Gastrocnemius medialis (tissue), 4 donors: ENCODE measurements around the gene PRRG3. TPM values are rescaled to one million over a fixed set of nuclear protein-coding genes. Genes with fewer than 3 reads are reported as not detected.

Experiments used
- ATAC-seq, 2 donors: fragments of 150-250 bp; one replicate each; pipeline ENCODE4 v1.9.1; 2016
- DNase-seq, 2 donors: peaks; one replicate each; pipeline ENCODE4 v3.0.0-alpha.2; 2019
- H3K27ac ChIP-seq, 4 donors: fragments of 200-600 bp; sonication (generic); 1 replicate in 1 of 4; 2 replicates in 3 of 4; pipeline ENCODE4 v1.5.1; 2016 to 2018; ENCODE audit warnings: mild to moderate bottlenecking in 2 of 4, moderate library complexity in 1 of 4
- H3K27me3 ChIP-seq, 3 donors: fragments of 200-600 bp; sonication (generic) in 2 of 3; 1 replicate in 1 of 3; 2 replicates in 2 of 3; pipeline versions ENCODE4 v1.5.1 to v1.6.0; 2016 to 2019; ENCODE audit warnings: mild to moderate bottlenecking in 1 of 3, moderate library complexity in 1 of 3
- H3K36me3 ChIP-seq, 2 donors: fragments of 200-600 bp; sonication (generic) in 1 of 2; one replicate each; pipeline ENCODE4 v1.5.1; 2017 to 2018
- H3K4me1 ChIP-seq, 2 donors: fragments of 200-600 bp; sonication (generic) in 1 of 2; one replicate each; pipeline ENCODE4 v1.5.1; 2016 to 2017; ENCODE audit warnings: mild to moderate bottlenecking in 2 of 2
- H3K4me3 ChIP-seq, 4 donors: fragments of 200-600 bp; sonication (generic) in 3 of 4; 1 replicate in 1 of 4; 2 replicates in 3 of 4; pipeline ENCODE4 v1.5.1; 2016 to 2019; ENCODE audit warnings: mild to moderate bottlenecking in 2 of 4
- H3K9me3 ChIP-seq, 3 donors: fragments of 200-600 bp; sonication (generic) in 2 of 3; 1 replicate in 1 of 3; 2 replicates in 2 of 3; pipeline ENCODE4 v1.5.1; 2016 to 2019
- CTCF ChIP-seq, 5 experiments: fragments of 450-650 bp in 3 of 5; fragments of 200-600 bp in 2 of 5; sonication (generic) in 2 of 5; IDR thresholded peaks in 4 of 5; conservative IDR thresholded peaks in 1 of 5; 1 replicate in 4 of 5; 2 replicates in 1 of 5; pipeline ENCODE4 v1.5.1; 2016 to 2019; ENCODE audit warnings: antibody characterized with exemption in 5 of 5, mild to moderate bottlenecking in 3 of 5, moderate library complexity in 3 of 5
- POLR2A ChIP-seq, 2 donors: fragments of 450-650 bp; IDR thresholded peaks; one replicate each; pipeline ENCODE4 v1.6.1; 2017; ENCODE audit warnings: antibody characterized with exemption in 2 of 2, mild to moderate bottlenecking in 2 of 2, moderate library complexity in 2 of 2
- in situ Hi-C, 4 donors: fragments of 200-750 bp; cut with MboI; loops; one replicate each; pipeline versions ENCODE4 v1.15.0 to v1.8.0; 2017; ENCODE audit warnings: low sequenced_read_pairs in 4 of 4
- intact Hi-C: fragments of 100-400 bp; cut with DNase I; formaldehyde crosslinking; loops from one replicate; pipeline ENCODE4 v1.15.1; 2023; ENCODE audit warnings: low total_unique reads
- total RNA-seq, 4 donors: library from RNA; depleted of rRNA; stranded (reverse); fragments of >200 nt; gene quantifications; one replicate each; pipeline versions ENCODE4 v1.1.0 to v1.2.3, GENCODE V29; 2016

PRRG3 gene
- total RNA-seq, 4 donors from 2014 or later = 0.04 to 0.39 TPM; not detected in 2

- intact Hi-C loops = no loop called here
- Histone ChIP-seq H3K4me1 (no peaks in the 10 kb centered on the region), H3K27me3 (no peaks in the 10 kb centered on the region), H3K27ac (no peak overlapping the region), H3K4me3 (no peak overlapping the region), H3K36me3 (no peaks in the 10 kb centered on the region), H3K9me3 (no peaks in the 10 kb centered on the region)
- ATAC-seq (no peak), DNase-seq (no peak)
- TF ChIP-seq CTCF (IDR thresholded peaks at IDR 0.05 in 4 of 5, conservative IDR thresholded peaks at IDR 0.05 in 1 of 5) = no peak
- TF ChIP-seq POLR2A (IDR thresholded peaks at IDR 0.05) = no peak
- in situ Hi-C loops = no loop called here
These were observed 30.0 kb downstream of the PRRG3 start for GRCh38 chrX:151725338-151725614.

GRCh38 chrX:151726751-151727150 lies 31.5 kb downstream of the PRRG3 start:
- no peak overlapping the region for H3K4me3 ChIP-seq
- no peaks in the 10 kb centered on the region for H3K27me3 ChIP-seq
- no peaks in the 10 kb centered on the region for H3K4me1 ChIP-seq
- no peaks in the 10 kb centered on the region for H3K36me3 ChIP-seq
- in situ Hi-C loops = no loop called here
- DNase-seq = no peak
- intact Hi-C loops = no loop called here
- no peak for TF ChIP-seq CTCF (IDR thresholded peaks at IDR 0.05 in 4 of 5, conservative IDR thresholded peaks at IDR 0.05 in 1 of 5)
- no peak for TF ChIP-seq POLR2A (IDR thresholded peaks at IDR 0.05)
- no peaks in the 10 kb centered on the region for H3K9me3 ChIP-seq
- no peak for ATAC-seq
- no peak overlapping the region for H3K27ac ChIP-seq

DNA sequence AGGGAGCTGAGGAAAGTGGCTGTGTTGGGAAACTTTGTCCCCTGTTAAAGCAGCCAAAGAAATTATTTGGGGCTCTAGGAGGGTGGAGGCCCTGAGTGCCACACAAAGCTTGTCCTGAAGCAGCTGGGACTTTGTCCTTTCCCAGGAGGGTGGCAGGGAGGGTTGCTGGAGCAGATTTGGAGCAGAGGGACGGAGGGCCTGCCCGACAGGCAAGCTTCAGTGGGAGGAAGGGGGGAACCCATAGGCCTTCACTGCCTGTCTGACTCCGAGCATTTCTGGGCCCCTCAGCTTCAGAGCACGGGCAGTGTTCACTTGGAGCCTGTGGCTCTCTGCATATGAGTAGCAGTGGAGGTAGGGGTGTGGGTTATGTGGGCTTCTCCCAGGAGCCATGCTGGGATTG lies 32.1 kb downstream of the PRRG3 start:
- H3K4me3 ChIP-seq = no peak overlapping the region
- no peak overlapping the region for H3K27ac ChIP-seq
- H3K9me3 ChIP-seq = no peaks in the 10 kb centered on the region
- TF ChIP-seq POLR2A (IDR thresholded peaks at IDR 0.05) = no peak
- no peak for TF ChIP-seq CTCF (IDR thresholded peaks at IDR 0.05 in 4 of 5, conservative IDR thresholded peaks at IDR 0.05 in 1 of 5)
- no peaks in the 10 kb centered on the region for H3K27me3 ChIP-seq
- H3K36me3 ChIP-seq = no peaks in the 10 kb centered on the region
- in situ Hi-C loops (no loop called here), intact Hi-C loops (no loop called here)
- ATAC-seq (no peak), DNase-seq (no peak)
- H3K4me1 ChIP-seq = no peaks in the 10 kb centered on the region

- in situ Hi-C loops = no loop called here
- Histone ChIP-seq H3K27ac (no peak overlapping the region), H3K4me3 (no peak overlapping the region), H3K27me3 (no peaks in the 10 kb centered on the region), H3K36me3 (no peaks in the 10 kb centered on the region), H3K9me3 (no peaks in the 10 kb centered on the region), H3K4me1 (no peaks in the 10 kb centered on the region)
- TF ChIP-seq POLR2A (IDR thresholded peaks at IDR 0.05) (no peak), CTCF (IDR thresholded peaks at IDR 0.05 in 4 of 5, conservative IDR thresholded peaks at IDR 0.05 in 1 of 5) (no peak)
- intact Hi-C loops = no loop called here
- ATAC-seq = no peak
- no peak for DNase-seq
These were observed 33.9 kb downstream of the PRRG3 start for GRCh38 chrX:151729056-151729725.

GRCh38 chrX:151734446-151734845 lies 39.2 kb downstream of the PRRG3 start, which contains the start of gene CNGA2:
Gene CNGA2, plus strand, starts transcription at chrX:151734746. Its CDS starts 3,738 bp downstream, at chrX:151738484.
- Histone ChIP-seq H3K9me3 (no peaks in the 10 kb centered on the region), H3K27ac (no peak within 1 kb of the TSS), H3K4me3 (no peak within 1 kb of the TSS), H3K27me3 (no peaks in the 10 kb centered on the region), H3K36me3 (no peaks in the 10 kb centered on the region), H3K4me1 (no peaks in the 10 kb centered on the region)
- intact Hi-C loops (no loop called here), in situ Hi-C loops (no loop called here)
- DNase-seq = no peak
- no peak for ATAC-seq
- no peak for TF ChIP-seq POLR2A (IDR thresholded peaks at IDR 0.05)
- TF ChIP-seq CTCF (IDR thresholded peaks at IDR 0.05 in 4 of 5, conservative IDR thresholded peaks at IDR 0.05 in 1 of 5) = no peak
